ENCODE data around the gene RPL39.
"Not testable (repeated sequence)": the region's sequence is repeated elsewhere in the genome, so short reads cannot be mapped to it uniquely, and the experiment has no call there.

Gene RPL39

DNA sequence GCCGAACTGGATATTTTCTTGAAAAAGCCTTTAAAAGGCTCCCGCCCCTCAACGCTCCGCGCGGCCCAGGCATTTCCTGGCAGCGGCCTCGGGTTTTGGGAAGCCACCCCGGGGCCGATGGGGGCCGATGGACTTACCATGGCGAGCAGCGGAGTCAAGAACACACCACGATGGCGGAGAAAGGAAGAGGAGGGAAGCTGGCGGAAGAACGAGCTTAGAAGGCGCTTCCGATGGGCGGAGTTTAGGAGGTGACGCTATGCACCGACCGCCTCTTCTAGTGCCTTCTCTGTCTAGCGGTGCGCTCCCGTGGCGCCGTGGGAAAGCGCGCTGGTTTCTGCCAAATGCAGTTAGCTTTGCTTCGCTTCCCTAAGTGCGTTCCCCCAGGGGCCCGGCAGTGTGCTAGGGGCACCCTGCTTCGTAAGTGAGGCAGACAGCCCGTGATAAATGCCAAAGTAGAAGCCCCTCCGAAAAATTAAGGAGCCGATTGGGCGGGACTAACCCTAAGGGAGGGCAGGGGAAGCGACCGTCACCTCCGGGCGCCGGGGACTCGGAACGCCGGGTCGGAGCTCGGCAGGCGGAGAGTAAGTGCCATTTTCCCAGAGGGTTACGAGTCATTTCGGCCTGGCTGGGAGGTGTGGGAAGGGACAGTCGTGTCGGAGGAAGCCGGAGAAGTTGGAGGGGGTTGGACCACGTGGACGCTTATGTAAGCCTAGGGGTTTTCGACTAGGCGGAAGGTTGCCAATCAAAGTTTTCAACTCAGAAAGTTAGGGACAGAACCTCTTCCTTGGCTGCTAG is at the start of gene RPL39:
TSS of gene RPL39 (minus strand) at position 194 of the 795 bp plus-strand sequence. CDS start at position 140, 54 bp downstream.
- Mint-ChIP-seq H3K9me3 (no peaks in the 10 kb centered on the region), H3K4me3 (peak within 1 kb of the TSS; percentile 93), H3K4me1 (ENCODE audit: low read depth) (peaks cover 31% of the 10 kb centered on the region), H3K27me3 (no peaks in the 10 kb centered on the region), H3K36me3 (ENCODE audit: low read depth) (peaks cover 41% of the 10 kb centered on the region), H3K27ac (peak within 1 kb of the TSS; percentile 95)

GRCh38 chrX:119833905-119834304 is 42.5 kb upstream of the RPL39 start:
- no peak overlapping the region for H3K4me3 Mint-ChIP-seq
- no peaks in the 10 kb centered on the region for H3K4me1 Mint-ChIP-seq (ENCODE audit: low read depth)
- no peak overlapping the region for H3K27ac Mint-ChIP-seq
- peaks cover 65% of the 10 kb centered on the region for H3K36me3 Mint-ChIP-seq (ENCODE audit: low read depth)
- H3K9me3 Mint-ChIP-seq = no peaks in the 10 kb centered on the region
- H3K27me3 Mint-ChIP-seq = no peaks in the 10 kb centered on the region

DNA sequence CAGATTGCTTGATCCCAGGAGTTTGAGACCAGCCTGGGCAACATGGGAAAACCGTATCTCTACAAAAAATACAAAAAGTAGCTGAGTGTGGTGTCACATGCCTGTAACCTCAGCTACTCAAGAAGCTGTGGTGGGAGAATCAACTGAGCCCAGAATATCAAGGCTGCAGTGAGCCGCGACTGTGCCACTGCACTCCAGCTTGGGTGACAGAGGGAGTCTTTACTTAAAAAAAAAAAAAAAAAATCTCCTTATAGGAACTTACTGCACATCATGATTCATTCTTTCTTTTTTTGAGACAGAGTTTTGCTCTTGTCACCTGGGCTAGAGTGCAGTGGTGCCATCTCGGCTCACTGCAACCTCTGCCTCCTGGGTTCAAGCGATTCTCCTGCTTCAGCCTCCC is 37.0 kb upstream of the RPL39 start:
- no peaks in the 10 kb centered on the region for H3K27me3 Mint-ChIP-seq
- H3K4me3 Mint-ChIP-seq = no peak overlapping the region
- no peak overlapping the region for H3K27ac Mint-ChIP-seq
- peaks cover 9% of the 10 kb centered on the region for H3K4me1 Mint-ChIP-seq (ENCODE audit: low read depth)
- H3K9me3 Mint-ChIP-seq = no peaks in the 10 kb centered on the region
- peaks cover 30% of the 10 kb centered on the region for H3K36me3 Mint-ChIP-seq (ENCODE audit: low read depth)

GRCh38 chrX:119826399-119826959 is 35.0 kb upstream of the RPL39 start:
- Mint-ChIP-seq H3K9me3 (no peaks in the 10 kb centered on the region), H3K36me3 (ENCODE audit: low read depth) (peaks cover 21% of the 10 kb centered on the region), H3K27me3 (no peaks in the 10 kb centered on the region), H3K4me3 (no peak overlapping the region), H3K4me1 (ENCODE audit: low read depth) (peaks cover 14% of the 10 kb centered on the region), H3K27ac (no peak overlapping the region)

DNA sequence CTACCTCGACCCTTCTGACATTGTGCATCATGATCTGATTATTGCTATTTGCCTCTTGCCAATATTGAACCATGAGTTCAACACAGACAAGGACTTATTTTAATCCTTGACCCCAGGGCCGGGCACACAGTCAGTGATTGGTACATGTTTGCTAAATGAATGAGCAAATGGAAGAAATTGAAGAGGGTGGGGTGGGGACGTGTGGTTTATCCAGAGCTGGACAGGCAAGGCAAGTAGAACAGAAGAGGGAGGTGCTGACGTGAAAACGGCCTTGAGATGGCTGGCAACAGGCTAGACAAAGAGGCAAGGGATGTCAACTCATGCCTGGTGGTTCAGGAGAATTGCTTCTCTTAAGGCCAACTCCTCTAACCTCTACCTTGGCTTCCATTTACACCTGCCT is 32.8 kb upstream of the RPL39 start:
- H3K4me1 Mint-ChIP-seq (ENCODE audit: low read depth) = peaks cover 18% of the 10 kb centered on the region
- not testable (repeated sequence) for H3K27me3 Mint-ChIP-seq; H3K36me3 Mint-ChIP-seq (ENCODE audit: low read depth); H3K9me3 Mint-ChIP-seq; H3K4me3 Mint-ChIP-seq; H3K27ac Mint-ChIP-seq

DNA sequence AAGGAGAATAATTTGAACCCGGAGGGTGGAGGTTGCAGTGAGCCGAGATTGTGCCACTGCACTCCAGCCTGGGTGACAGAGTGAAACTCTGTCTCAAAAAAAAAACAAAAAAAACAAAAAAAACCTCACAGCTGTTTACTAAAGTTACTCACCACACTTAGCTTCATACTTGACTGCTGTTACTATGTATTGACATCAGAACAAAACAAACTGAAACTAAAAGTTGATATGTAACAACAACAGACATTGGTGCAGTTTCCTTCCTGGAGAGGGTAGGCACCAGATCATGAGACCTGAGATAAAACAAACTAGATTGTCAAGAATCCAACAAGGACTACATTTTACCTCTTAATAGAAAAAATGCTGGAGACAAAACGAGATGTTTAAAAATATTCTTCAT is 30.3 kb upstream of the RPL39 start:
- H3K27ac Mint-ChIP-seq; H3K9me3 Mint-ChIP-seq; H3K27me3 Mint-ChIP-seq; H3K4me3 Mint-ChIP-seq; H3K36me3 Mint-ChIP-seq (ENCODE audit: low read depth): not testable (repeated sequence)
- peaks cover 25% of the 10 kb centered on the region for H3K4me1 Mint-ChIP-seq (ENCODE audit: low read depth)

DNA sequence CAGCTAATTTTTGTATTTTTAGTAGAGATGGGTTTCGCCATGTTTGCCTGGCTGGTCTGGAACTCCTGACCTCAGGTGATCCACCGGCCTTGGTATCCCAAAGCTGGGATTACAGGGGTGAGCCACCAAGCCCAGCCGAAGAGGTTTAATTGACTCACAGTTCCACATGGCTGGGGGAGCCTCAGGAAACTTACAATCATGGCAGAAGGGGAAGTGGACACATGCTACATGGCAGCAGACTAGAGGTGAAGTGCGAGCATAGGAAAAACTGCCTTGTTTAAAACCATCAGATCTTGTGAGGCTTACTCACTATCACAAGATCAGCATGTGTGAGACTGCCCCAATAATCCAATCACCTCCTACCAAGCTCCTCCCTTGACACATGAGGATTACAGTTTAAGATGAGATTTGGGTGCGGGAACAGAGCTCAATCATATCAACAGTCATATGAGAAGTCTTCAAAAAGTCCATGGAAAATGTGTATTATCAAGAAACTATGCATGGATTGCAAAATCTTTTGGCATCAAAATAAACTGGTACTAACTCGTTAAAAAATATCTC is 25.8 kb upstream of the RPL39 start:
- no peak overlapping the region for H3K27ac Mint-ChIP-seq
- peaks cover 20% of the 10 kb centered on the region for H3K4me1 Mint-ChIP-seq (ENCODE audit: low read depth)
- no peak overlapping the region for H3K4me3 Mint-ChIP-seq
- H3K27me3 Mint-ChIP-seq = no peaks in the 10 kb centered on the region
- H3K9me3 Mint-ChIP-seq = no peaks in the 10 kb centered on the region
- no peaks in the 10 kb centered on the region for H3K36me3 Mint-ChIP-seq (ENCODE audit: low read depth)

DNA sequence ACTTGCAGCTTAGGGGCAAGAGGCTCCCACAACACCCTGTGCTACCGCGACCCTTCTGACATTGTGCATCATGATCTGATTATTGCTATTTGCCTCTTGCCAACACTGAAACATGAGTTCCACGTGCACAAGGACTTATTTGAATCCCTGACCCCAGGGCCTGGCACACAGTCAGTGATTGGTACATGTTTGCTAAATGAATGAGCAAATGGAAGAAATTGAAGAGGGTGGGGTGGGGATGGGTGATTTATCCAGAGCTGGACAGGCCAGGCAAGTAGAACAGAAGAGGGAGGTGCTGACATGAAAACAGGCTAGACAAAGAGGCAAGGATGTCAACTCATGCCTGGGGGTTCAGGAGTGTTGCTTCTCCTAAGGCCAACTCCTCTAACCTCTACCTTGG is 24.9 kb upstream of the RPL39 start:
- Mint-ChIP-seq H3K27ac (no peak overlapping the region), H3K4me1 (ENCODE audit: low read depth) (peaks cover 15% of the 10 kb centered on the region), H3K9me3 (no peaks in the 10 kb centered on the region), H3K4me3 (no peak overlapping the region), H3K27me3 (no peaks in the 10 kb centered on the region), H3K36me3 (ENCODE audit: low read depth) (no peaks in the 10 kb centered on the region)

GRCh38 chrX:119809185-119809666 is 17.8 kb upstream of the RPL39 start:
- Mint-ChIP-seq H3K36me3 (ENCODE audit: low read depth) (no peaks in the 10 kb centered on the region), H3K27me3 (no peaks in the 10 kb centered on the region), H3K9me3 (no peaks in the 10 kb centered on the region), H3K4me1 (ENCODE audit: low read depth) (peaks cover 13% of the 10 kb centered on the region), H3K4me3 (no peak overlapping the region), H3K27ac (no peak overlapping the region)

DNA sequence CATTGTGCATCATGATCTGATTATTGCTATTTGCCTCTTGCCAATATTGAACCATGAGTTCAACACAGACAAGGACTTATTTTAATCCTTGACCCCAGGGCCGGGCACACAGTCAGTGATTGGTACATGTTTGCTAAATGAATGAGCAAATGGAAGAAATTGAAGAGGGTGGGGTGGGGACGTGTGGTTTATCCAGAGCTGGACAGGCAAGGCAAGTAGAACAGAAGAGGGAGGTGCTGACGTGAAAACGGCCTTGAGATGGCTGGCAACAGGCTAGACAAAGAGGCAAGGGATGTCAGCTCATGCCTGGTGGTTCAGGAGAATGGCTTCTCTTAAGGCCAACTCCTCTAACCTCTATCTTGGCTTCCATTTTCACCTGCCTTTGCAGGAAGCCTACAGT is 17.0 kb upstream of the RPL39 start:
- H3K27me3 Mint-ChIP-seq; H3K4me3 Mint-ChIP-seq; H3K9me3 Mint-ChIP-seq; H3K27ac Mint-ChIP-seq; H3K36me3 Mint-ChIP-seq (ENCODE audit: low read depth): not testable (repeated sequence)
- H3K4me1 Mint-ChIP-seq (ENCODE audit: low read depth) = peaks cover 13% of the 10 kb centered on the region

DNA sequence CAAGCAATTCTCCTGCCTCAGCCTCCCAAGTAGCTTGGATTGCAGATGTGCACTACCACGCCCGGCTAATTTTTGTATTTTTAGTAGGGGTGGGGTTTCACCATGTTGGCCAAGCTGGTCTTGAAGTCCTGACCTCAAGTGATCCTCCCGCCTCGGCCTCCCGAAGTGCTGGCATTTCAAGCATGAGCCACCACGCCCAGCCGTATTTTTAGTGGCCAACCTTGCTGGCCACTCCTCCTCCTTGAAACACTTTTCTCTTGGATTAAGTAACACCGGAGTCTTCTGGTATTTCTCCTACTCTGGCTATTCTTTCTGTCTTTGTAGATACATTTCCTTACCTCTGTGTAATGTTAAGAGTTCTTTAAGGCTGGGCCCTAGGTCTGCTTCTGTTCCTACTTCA is 11.1 kb upstream of the RPL39 start:
- H3K4me3 Mint-ChIP-seq = no peak overlapping the region
- H3K27ac Mint-ChIP-seq = no peak overlapping the region
- no peaks in the 10 kb centered on the region for H3K4me1 Mint-ChIP-seq (ENCODE audit: low read depth)
- no peaks in the 10 kb centered on the region for H3K9me3 Mint-ChIP-seq
- H3K27me3 Mint-ChIP-seq = no peaks in the 10 kb centered on the region
- no peaks in the 10 kb centered on the region for H3K36me3 Mint-ChIP-seq (ENCODE audit: low read depth)

- Mint-ChIP-seq H3K36me3 (ENCODE audit: low read depth) (no peaks in the 10 kb centered on the region), H3K27me3 (no peaks in the 10 kb centered on the region), H3K4me3 (no peak overlapping the region), H3K4me1 (ENCODE audit: low read depth) (no peaks in the 10 kb centered on the region), H3K9me3 (no peaks in the 10 kb centered on the region), H3K27ac (no peak overlapping the region)
These were observed 10.1 kb upstream of the RPL39 start for GRCh38 chrX:119801253-119802221.

- peak overlapping the region; percentile 95 for H3K27ac Mint-ChIP-seq
- H3K27me3 Mint-ChIP-seq = no peaks in the 10 kb centered on the region
- peaks cover 45% of the 10 kb centered on the region for H3K36me3 Mint-ChIP-seq (ENCODE audit: low read depth)
- H3K4me1 Mint-ChIP-seq (ENCODE audit: low read depth) = peaks cover 35% of the 10 kb centered on the region
- H3K9me3 Mint-ChIP-seq = no peaks in the 10 kb centered on the region
- H3K4me3 Mint-ChIP-seq = peak overlapping the region; percentile 93
These were observed 423 bp downstream of the RPL39 start for GRCh38 chrX:119790977-119791436.

DNA sequence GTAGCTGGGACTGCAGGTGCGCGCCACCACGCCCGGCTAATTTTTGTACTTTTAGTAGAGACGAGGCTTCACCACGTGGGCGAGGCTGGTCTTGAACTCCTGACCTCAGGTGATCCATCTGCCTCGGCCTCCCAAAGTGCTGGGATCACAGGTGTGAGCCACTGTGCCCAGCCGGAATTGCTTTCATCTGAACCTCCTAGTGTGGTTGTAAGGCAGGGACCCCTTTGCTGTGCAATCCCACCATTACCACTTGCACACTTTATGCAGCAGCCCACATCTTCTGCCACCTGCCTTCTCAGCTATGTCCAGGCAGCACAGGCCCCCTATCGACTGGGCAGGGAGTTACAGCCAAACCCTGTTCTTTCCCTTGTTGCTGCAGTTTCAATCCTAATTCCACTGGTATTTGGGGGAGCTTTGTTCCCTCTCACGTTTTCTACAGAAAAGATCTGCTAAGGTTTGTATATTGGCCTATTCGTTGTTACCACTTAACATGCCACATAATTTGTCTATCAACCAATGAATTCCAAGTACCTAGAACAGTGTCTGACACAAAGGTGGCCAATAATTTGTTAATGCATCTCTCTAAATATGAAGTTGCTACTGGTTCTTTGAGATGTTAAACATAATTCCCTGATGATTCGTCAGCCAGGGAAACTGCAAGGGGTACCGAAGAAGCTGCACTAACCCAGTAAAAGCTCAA is 6.5 kb downstream of the RPL39 start:
- H3K36me3 Mint-ChIP-seq (ENCODE audit: low read depth) = peaks cover 54% of the 10 kb centered on the region
- peaks cover 36% of the 10 kb centered on the region for H3K4me1 Mint-ChIP-seq (ENCODE audit: low read depth)
- H3K9me3 Mint-ChIP-seq = no peaks in the 10 kb centered on the region
- peak overlapping the region; percentile 41 for H3K4me3 Mint-ChIP-seq
- no peaks in the 10 kb centered on the region for H3K27me3 Mint-ChIP-seq
- H3K27ac Mint-ChIP-seq = peak overlapping the region; percentile 76

Data from stimulated activated naive CD8-positive, alpha-beta T cell treated with anti-CD3 and anti-CD28 coated beads, Interleukin-15, Interleukin-2, amounts not matched to agents 100 ng/mL and 50 ng/mL, for 24 hours (primary cell).